Activated CD8-positive, alpha-beta T cell treated with anti-CD3 and anti-CD28 coated beads, Interleukin-2, amount 10 ng/mL, durations not matched to agents 7 days and 5 days (primary cell): ENCODE data around the gene HTRA3. TPM values are rescaled to one million over a fixed set of nuclear protein-coding genes. Genes with fewer than 3 reads are reported as not detected.

Source experiments
- ATAC-seq: fragments of 150-1000 bp; cut with Tn5 transposase; one replicate; pipeline ENCODE4 v1.10.0; 2021; ENCODE audit warnings: moderate library complexity
- CTCF ChIA-PET: fragments of 350-600 bp; sonication (Branson Sonifier 250); formaldehyde crosslinking; loops from one replicate; lab custom pipeline; 2021; ENCODE audit warnings: antibody characterized with exemption; lab: Charles Lee
- POLR2A ChIA-PET: fragments of 350-600 bp; sonication (Branson Sonifier 250); formaldehyde crosslinking; loops from one replicate; lab custom pipeline; 2021; ENCODE audit warnings: antibody characterized with exemption; lab: Charles Lee
- DNase-seq: peaks from one replicate; pipeline ENCODE4 v3.0.0-alpha.2; 2020
- H3K27ac Mint-ChIP-seq: one replicate; pipeline ENCODE4 v1.8.0; 2021; ENCODE audit warnings: mild to moderate bottlenecking, mixed read lengths
- H3K27me3 Mint-ChIP-seq: one replicate; pipeline ENCODE4 v1.8.0; 2021; ENCODE audit warnings: low read depth, mixed read lengths
- H3K36me3 Mint-ChIP-seq: one replicate; pipeline ENCODE4 v1.8.0; 2021; ENCODE audit warnings: low read depth, mixed read lengths
- H3K4me1 Mint-ChIP-seq: one replicate; pipeline ENCODE4 v1.8.0; 2021; ENCODE audit warnings: low read depth, mixed read lengths
- H3K4me3 Mint-ChIP-seq: one replicate; pipeline ENCODE4 v1.8.0; 2021; ENCODE audit warnings: mild to moderate bottlenecking, mixed read lengths
- H3K9me3 Mint-ChIP-seq: one replicate; pipeline ENCODE4 v1.8.0; 2022; ENCODE audit warnings: mixed read lengths; ENCODE audit not compliant: insufficient read depth
- total RNA-seq, 2 experiments: library from RNA; stranded (reverse); gene quantifications; one replicate each; pipeline ENCODE4 v1.2.3, GENCODE V29; 2021

The HTRA3 gene
- total RNA-seq, 2 experiments from 2014 or later: not detected

DNA sequence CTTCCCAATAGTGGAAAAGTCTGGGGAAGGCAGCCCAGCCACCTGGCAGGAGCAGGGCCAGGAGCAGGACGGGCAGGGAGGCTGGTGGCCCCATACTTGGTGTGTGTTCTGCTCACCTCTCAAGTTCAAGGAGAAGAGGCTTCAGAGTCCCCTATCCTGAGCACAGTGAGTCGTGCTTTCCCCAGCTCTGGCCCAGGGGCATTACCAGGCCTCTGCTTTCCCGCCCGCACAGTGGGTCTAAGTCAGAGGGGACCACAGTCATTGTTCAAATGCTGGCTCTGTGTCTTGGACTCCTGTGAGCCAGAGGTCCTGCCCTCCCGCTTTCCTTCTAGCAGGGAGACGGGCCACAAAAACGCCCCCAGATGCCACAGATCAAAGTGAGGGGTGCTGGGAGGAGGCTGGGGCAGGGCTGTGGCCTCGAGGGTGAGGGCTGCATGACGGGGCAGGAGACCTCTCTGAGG is 27.6 kb downstream of the HTRA3 start:
- Mint-ChIP-seq H3K36me3 (no peaks in the 10 kb centered on the region), H3K27ac (no peak overlapping the region), H3K4me3 (no peak overlapping the region), H3K4me1 (no peaks in the 10 kb centered on the region), H3K27me3 (peaks cover 2% of the 10 kb centered on the region), H3K9me3 (no peaks in the 10 kb centered on the region)
- no peak for ATAC-seq
- POLR2A ChIA-PET: no interaction called here
- CTCF ChIA-PET: interaction anchor here (1.4 kb wide), 1 partner anchor 30 kb away, joined by 4 read pairs; no protein-coding TSS in a partner anchor
- DNase-seq: no peak

DNA sequence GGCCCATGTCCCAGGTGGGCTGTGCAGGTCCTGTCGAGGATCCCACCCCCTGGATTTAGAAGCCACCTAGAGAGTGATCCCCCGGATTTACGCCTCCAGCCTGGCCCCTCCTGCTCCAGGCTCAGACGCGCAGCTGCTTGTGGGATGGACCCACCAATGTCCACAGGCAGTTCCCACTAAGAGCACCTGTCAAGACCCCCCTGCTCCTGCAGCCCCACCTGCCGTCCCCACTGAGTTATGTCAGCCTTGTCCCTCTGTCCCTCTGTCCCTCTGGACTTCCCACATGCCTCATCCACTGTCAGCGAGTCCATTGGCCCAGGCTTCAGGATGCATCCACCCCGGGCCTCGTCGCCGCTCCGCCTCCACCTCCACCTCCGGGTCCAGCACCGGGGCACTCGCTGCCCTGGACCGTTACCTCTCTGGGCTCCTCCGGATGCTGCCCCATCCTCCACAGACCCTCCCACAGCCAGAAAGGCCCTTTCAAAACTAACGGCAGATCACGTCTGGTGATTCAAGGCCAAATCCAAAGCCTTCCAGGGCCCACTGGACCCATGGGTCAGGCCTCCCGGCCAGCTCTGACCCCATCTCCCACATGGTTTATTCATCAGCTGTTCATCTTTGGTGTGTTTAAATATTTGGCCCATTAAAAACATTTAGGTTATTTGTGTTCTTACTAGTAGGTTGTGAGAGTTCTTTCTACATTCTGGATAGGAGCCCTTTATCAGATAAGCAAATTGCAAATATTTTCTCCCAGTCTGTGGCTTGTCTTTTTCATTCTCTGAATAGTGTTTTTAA is 28.3 kb downstream of the HTRA3 start:
- ChIA-PET CTCF (no interaction called here), POLR2A (no interaction called here)
- H3K36me3 Mint-ChIP-seq: no peaks in the 10 kb centered on the region
- H3K4me1 Mint-ChIP-seq: no peaks in the 10 kb centered on the region
- DNase-seq: no peak
- no peak overlapping the region for H3K4me3 Mint-ChIP-seq
- ATAC-seq: no peak
- H3K27ac Mint-ChIP-seq: no peak overlapping the region
- H3K9me3 Mint-ChIP-seq: no peaks in the 10 kb centered on the region
- H3K27me3 Mint-ChIP-seq: peaks cover 2% of the 10 kb centered on the region

- Mint-ChIP-seq H3K36me3 (no peaks in the 10 kb centered on the region), H3K4me1 (no peaks in the 10 kb centered on the region), H3K9me3 (no peaks in the 10 kb centered on the region), H3K4me3 (no peak overlapping the region), H3K27me3 (peaks cover 2% of the 10 kb centered on the region), H3K27ac (no peak overlapping the region)
- ATAC-seq (no peak), DNase-seq (no peak)
- CTCF ChIA-PET: no interaction called here
- POLR2A ChIA-PET: no interaction called here
Measured at GRCh38 chr4:8300832-8301231, 31.3 kb downstream of the HTRA3 start.

DNA sequence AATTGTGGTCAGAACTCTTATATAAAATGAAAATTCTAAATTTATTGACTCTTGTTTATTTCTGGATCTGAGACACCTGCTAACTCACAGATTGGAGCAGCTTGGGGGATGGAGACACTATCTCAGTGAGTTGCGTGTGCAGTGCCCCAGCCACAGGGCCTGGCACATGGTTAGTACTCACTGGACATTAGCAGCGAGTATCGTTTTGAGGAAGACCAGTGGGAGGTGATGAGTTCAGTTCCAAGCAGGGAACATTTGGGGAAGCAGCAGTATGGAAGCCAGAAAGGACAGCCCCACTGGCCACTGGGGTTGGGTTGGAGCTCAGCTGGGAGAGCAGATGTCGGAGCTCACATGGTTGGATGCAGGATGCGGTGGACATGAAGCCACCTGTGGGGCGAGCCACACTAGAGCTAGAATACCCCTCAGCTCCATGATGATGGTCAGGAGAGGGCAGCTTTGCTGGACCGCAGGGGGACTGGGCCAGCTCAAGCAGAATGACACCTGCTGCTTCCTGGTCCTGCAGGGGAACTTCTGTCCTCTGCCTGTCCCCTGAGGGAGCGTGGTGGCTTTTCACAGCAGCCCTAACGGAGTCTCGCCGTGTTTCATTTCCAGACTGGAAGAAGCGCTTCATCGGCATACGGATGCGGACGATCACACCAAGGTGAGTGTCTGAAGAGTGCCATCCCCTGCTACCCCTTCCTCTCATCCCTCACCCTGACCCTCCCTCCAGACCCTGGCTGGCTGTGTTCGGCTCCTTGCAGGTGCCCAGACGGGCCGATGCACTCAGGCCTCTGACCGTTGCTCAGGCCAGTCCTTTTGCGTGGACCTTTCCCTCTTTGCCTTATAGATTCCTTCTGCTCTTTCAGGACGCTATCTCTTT is 32.5 kb downstream of the HTRA3 start:
- POLR2A ChIA-PET: interaction anchor here (0.6 kb wide), 1 partner anchor 158 kb away, joined by 3 read pairs; no protein-coding TSS in a partner anchor
- ATAC-seq (no peak), DNase-seq (no peak)
- CTCF ChIA-PET: no interaction called here
- H3K27ac Mint-ChIP-seq: no peak overlapping the region
- H3K9me3 Mint-ChIP-seq: no peaks in the 10 kb centered on the region
- H3K27me3 Mint-ChIP-seq: peaks cover 2% of the 10 kb centered on the region
- no peaks in the 10 kb centered on the region for H3K36me3 Mint-ChIP-seq
- no peak overlapping the region for H3K4me3 Mint-ChIP-seq
- H3K4me1 Mint-ChIP-seq: no peaks in the 10 kb centered on the region

- DNase-seq (no peak), ATAC-seq (no peak)
- Mint-ChIP-seq H3K9me3 (no peaks in the 10 kb centered on the region), H3K27ac (no peak overlapping the region), H3K4me1 (no peaks in the 10 kb centered on the region), H3K4me3 (no peak overlapping the region), H3K27me3 (peaks cover 2% of the 10 kb centered on the region), H3K36me3 (no peaks in the 10 kb centered on the region)
- CTCF ChIA-PET: no interaction called here
- POLR2A ChIA-PET: no interaction called here
Measured at GRCh38 chr4:8303081-8303480, 33.5 kb downstream of the HTRA3 start.

- Mint-ChIP-seq H3K27ac (peak overlapping the region; percentile 20), H3K4me3 (no peak overlapping the region), H3K36me3 (no peaks in the 10 kb centered on the region), H3K4me1 (no peaks in the 10 kb centered on the region), H3K27me3 (peaks cover 2% of the 10 kb centered on the region), H3K9me3 (no peaks in the 10 kb centered on the region)
- ATAC-seq (no peak), DNase-seq (no peak)
- CTCF ChIA-PET: no interaction called here
- POLR2A ChIA-PET: no interaction called here
Measured at GRCh38 chr4:8303485-8304281, 34.1 kb downstream of the HTRA3 start.

DNA sequence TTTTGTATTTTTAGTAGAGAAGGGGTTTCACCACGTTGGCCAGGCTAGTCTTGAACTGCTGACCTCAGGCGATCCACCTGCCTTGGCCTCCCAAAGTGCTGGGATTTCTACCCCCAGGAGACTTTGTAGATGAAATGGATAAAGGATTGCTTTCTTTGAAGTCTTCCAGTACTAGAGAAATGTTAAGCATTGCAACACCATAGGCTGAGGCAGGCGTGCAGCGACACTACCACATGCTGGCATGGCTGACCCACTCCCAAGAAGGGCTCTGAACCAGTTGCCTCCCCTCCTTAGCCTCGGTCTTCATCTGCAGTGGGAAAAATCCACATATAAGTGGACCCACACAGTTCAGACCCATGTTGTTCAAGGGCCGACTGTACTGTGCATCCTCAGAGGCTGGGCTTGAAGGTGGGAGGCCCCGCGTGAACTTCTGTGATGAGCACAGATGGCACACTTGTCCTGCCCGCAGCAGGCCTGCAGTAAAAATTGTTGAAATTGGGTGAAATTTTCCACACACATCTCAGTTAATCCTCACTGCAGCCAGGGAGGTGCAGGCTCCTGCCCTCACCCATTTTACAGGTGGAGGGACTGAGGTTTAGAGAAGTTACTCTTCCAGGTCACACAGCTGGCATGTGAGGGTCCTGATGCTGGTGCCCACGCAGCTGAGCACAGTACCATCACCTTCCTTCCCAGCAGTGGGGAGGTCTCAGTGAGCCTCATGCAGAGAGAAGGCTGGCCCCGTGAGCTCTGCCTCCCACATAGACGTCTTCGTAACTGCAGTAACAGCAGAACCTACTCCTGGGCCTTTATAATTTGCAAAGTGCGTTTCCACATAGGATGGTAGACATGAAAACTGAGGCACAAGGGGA is 35.5 kb downstream of the HTRA3 start:
- CTCF ChIA-PET: no interaction called here
- H3K27ac Mint-ChIP-seq: no peak overlapping the region

GRCh38 chr4:8305851-8306471 is 36.4 kb downstream of the HTRA3 start:
- no peak for ATAC-seq
- DNase-seq: no peak
- ChIA-PET CTCF (no interaction called here), POLR2A (no interaction called here)
- no peaks in the 10 kb centered on the region for H3K4me1 Mint-ChIP-seq
- H3K36me3 Mint-ChIP-seq: no peaks in the 10 kb centered on the region
- no peak overlapping the region for H3K4me3 Mint-ChIP-seq
- no peaks in the 10 kb centered on the region for H3K9me3 Mint-ChIP-seq
- H3K27ac Mint-ChIP-seq: no peak overlapping the region
- H3K27me3 Mint-ChIP-seq: peaks cover 2% of the 10 kb centered on the region

More for the DNA sequence above, 35.5 kb downstream of the HTRA3 start:
- Mint-ChIP-seq H3K27me3 (peaks cover 2% of the 10 kb centered on the region), H3K36me3 (no peaks in the 10 kb centered on the region), H3K4me3 (no peak overlapping the region), H3K9me3 (no peaks in the 10 kb centered on the region), H3K4me1 (no peaks in the 10 kb centered on the region)
- POLR2A ChIA-PET: no interaction called here
- DNase-seq: no peak
- no peak for ATAC-seq

DNA sequence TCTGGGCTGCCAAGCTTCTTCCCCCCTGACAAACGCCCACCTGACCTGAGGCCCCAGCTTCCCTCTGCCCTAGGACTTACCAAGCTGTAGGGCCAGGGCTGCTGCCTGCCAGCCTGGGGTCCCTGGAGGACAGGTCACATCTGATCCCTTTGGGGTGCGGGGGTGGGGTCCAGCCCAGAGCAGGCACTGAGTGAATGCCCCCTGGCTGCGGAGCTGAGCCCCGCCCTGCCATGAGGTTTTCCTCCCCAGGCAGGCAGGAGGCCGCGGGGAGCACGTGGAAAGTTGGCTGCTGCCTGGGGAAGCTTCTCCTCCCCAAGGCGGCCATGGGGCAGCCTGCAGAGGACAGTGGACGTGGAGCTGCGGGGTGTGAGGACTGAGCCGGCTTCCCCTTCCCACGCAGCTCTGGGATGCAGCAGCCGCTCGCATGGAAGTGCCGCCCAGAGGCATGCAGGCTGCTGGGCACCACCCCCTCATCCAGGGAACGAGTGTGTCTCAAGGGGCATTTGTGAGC is 37.0 kb downstream of the HTRA3 start:
- no peaks in the 10 kb centered on the region for H3K4me1 Mint-ChIP-seq
- ChIA-PET POLR2A (no interaction called here), CTCF (no interaction called here)
- H3K27me3 Mint-ChIP-seq: no peaks in the 10 kb centered on the region
- H3K9me3 Mint-ChIP-seq: no peaks in the 10 kb centered on the region
- no peaks in the 10 kb centered on the region for H3K36me3 Mint-ChIP-seq
- no peak for ATAC-seq
- no peak for DNase-seq
- no peak overlapping the region for H3K4me3 Mint-ChIP-seq
- no peak overlapping the region for H3K27ac Mint-ChIP-seq

DNA sequence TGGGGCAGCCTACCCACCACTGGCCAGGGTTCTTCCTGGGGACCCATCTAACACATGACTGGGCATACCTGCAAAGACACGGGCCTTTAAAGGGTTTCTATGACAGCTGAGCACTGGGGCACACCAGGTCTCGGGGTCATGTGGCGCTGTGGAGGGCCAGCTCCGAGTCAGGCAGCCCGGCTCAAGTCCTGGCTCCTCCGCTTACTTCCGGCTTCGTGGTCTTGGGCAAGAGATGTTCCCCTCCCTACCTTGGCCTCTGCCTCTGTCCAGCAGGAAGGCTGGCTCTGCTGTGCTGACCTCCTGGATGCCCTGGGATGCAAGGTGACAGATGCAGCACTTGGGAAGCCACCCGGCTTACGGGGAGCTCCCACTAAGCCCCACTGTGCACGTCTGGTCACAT is 37.6 kb downstream of the HTRA3 start:
- ATAC-seq: no peak
- Mint-ChIP-seq H3K4me1 (no peaks in the 10 kb centered on the region), H3K36me3 (no peaks in the 10 kb centered on the region), H3K9me3 (no peaks in the 10 kb centered on the region), H3K27ac (no peak overlapping the region), H3K27me3 (no peaks in the 10 kb centered on the region), H3K4me3 (no peak overlapping the region)
- DNase-seq: no peak
- POLR2A ChIA-PET: no interaction called here
- CTCF ChIA-PET: no interaction called here
